Suppressor macrophage treated with lipopolysaccharide for 4 hours (primary cell): ENCODE data around the gene RAB21.
A peak's percentile ranks its signal among the peaks of the same experiment; 100 is the strongest.
"Not testable (repeated sequence)": the region's sequence is repeated elsewhere in the genome, so short reads cannot be mapped to it uniquely, and the experiment has no call there.

Experiments used
- DNase-seq: peaks from one replicate; pipeline ENCODE4 v3.0.0-alpha.2; 2020

RAB21 gene

DNA sequence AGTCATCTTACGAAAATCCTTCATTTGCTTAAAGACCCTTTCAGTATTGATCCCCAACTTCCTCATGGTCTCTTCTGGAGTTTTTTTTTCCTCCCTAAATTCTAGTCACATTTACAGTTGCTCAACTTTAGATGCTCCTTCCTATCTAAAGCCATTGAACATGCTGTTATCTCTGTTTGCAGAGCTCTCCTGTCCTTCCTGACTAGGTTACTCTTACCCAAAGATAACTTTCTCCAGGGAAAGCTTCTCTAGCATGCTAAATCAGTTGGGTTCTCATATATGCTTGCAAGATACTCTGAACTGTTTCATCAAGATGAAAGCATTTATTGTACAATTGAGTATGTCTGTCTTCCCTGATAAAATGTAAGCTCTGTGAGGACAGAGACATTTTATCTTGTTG lies 1.8 kb upstream of the RAB21 start:
- no peak for DNase-seq

- peak; percentile 92 for DNase-seq
These were observed 656 bp downstream of the RAB21 start for GRCh38 chr12:71755146-71755892.

- no peak for DNase-seq
These were observed 1.5 kb downstream of the RAB21 start for GRCh38 chr12:71756054-71756690.

DNA sequence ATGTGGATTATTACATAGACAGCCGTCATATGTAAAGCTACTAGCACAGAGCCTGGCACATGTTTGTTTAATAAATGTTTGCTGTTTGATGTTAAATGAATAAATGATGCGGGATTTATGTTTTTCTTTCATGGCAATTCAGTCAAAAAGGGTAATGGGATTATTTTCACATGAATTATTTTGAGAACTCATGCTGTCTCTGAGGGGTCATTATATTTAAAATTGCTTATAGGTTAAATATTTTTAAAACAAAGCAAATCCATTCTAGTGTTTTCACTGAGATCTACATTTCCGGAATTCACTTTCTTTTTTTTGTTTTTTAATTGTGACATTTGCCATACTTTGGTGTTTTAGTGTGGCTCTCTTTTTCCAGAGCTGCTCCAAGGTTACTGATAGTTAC lies 5.3 kb downstream of the RAB21 start:
- no peak for DNase-seq

GRCh38 chr12:71760471-71760870 lies 5.8 kb downstream of the RAB21 start:
- DNase-seq = no peak

GRCh38 chr12:71761354-71761753 lies 6.7 kb downstream of the RAB21 start:
- DNase-seq = not testable (repeated sequence)

GRCh38 chr12:71763677-71764379 lies 9.2 kb downstream of the RAB21 start:
- DNase-seq = no peak

GRCh38 chr12:71764587-71765321 lies 10.1 kb downstream of the RAB21 start:
- DNase-seq = no peak

- DNase-seq = no peak
These were observed 11.5 kb downstream of the RAB21 start for GRCh38 chr12:71766202-71766601.

- DNase-seq = no peak
These were observed 12.5 kb downstream of the RAB21 start for GRCh38 chr12:71767183-71767582.

DNA sequence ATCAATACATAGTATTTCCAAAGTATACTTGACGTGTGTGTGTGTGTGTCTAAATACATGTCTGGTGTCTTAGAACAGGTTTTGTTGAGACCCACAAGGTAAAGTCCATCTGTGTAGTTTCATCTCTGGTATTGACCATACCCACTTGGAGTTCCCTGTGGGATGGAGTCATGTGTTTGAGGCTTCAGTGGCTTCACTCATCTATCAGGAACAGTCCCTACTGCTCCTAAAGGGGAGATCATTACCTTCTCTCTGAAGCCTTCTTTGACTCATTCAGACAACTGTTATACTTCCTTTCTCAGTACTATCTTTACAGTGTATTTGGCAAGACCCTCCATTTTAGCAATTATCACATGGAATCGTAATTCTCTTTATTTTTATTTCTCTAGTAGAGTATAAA lies 14.2 kb downstream of the RAB21 start:
- DNase-seq = no peak

GRCh38 chr12:71771069-71771468 lies 16.4 kb downstream of the RAB21 start:
- no peak for DNase-seq

DNA sequence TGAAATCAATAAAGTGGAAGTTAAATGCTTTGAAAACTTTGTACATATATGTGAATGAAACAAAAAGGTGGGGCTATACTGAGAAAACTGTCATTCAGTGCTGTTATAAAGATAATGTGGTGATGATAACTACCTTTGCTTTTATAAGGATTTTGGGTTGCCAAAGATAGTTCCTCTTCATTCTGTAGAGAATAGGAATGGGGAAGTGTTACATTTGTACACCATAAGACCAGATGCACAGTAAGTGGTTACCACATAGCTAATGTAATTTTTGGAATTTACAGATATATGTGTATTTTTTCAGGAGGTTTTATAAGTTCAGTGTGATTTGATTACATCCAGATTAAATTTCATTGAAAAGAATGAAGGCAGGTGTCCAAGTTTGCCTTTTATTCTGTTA lies 18.1 kb downstream of the RAB21 start:
- DNase-seq = peak; percentile 37

GRCh38 chr12:71780237-71780822 lies 25.7 kb downstream of the RAB21 start:
- peak; percentile 62 for DNase-seq

DNA sequence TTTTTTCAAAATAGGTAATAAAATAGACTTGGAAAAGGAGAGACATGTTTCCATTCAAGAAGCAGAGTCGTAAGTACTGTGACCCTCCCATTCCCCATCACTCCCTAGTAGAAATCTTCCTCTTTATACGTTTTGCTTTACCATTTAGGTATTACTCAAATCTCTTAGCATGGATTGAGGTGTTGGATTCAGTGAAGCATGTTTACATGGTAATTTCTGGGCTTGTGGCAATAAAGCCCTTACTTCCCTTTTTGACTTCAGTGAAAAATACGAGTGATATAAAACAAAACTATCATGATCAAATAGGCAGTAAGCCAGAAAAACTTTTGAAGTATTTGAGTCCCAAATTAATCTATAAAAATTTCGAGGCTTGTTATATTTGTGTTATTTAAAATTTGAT lies 27.4 kb downstream of the RAB21 start:
- no peak for DNase-seq

GRCh38 chr12:71786829-71787228 lies 32.2 kb downstream of the RAB21 start:
- no peak for DNase-seq

GRCh38 chr12:71787580-71787979 lies 32.9 kb downstream of the RAB21 start:
- no peak for DNase-seq

DNA sequence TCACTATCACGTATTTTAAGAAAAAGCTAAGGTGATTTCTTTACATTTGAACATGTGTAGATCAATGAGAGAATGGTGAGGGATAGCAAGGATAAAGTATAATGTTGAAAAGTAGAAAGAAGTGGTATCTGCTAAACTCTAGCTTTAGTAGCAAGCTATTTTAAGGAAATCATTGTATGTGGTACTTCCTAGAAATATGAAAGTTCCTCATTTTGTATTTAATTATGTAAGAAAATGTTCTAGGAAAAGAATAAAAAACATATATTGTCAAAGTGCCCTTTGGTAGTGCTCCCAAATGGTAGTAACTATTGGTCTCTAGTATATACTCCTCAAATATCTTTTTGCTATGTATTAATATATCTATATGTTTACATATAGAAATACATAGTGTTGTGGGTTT lies 35.7 kb downstream of the RAB21 start:
- DNase-seq = peak; percentile 12

- DNase-seq = no peak
These were observed 36.9 kb downstream of the RAB21 start for GRCh38 chr12:71791473-71792150.

- no peak for DNase-seq
These were observed 37.9 kb downstream of the RAB21 start for GRCh38 chr12:71792599-71792998.

GRCh38 chr12:71795901-71796300 lies 41.2 kb downstream of the RAB21 start:
- no peak for DNase-seq

DNA sequence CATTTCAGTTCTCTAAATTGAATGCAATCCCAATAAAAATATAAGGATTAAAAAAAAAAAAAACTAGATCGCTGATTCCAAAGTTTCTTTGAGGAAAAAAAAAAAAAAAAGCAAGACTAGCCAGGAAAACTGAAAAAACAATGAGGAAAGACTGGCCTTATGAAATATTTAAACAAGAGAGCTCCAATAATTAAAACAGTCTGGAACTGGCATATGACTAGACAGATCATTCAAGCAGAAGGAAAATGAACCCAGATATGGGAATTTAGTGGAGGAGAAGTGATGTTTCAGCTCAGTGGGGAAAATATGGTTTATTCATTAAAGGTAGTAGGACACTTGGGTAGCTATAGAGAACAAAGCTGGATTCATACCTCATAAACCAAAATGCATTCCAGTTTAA lies 42.9 kb downstream of the RAB21 start:
- DNase-seq = no peak
